ENCODE data around the gene EID3.
"Not testable (repeated sequence)": the region's sequence is repeated elsewhere in the genome, so short reads cannot be mapped to it uniquely, and the experiment has no call there.

EID3 gene

DNA sequence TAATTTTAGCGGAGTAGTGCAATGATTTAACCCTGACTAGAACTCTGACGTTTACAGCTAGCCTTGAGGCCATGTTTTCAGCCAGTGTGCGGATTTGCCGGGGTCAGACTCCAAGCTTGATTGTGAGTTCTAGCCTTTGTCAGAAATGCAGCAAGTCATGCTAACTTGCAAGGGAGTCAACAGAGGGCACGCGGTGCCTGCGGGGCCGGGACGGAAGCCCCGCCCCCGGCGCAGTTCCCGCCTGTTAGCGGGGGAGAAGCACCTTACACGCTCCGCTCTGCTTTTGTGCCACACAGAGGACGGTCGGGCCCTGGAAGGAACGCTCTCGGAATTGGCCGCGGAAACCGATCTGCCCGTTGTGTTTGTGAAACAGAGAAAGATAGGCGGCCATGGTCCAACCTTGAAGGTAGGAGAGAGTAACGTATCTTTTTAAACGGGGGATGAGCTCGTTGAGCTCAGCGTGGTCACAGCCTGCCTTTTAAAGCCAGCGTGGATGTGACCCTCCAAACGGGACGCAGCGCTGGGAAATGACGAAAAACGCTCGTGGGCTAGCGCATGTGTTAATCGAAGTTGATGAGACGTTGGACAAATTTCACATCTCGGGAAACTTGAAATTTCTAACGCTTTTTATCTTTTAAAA lies 14.8 kb upstream of the EID3 start:
- TF ChIP-seq, protein P1, sequence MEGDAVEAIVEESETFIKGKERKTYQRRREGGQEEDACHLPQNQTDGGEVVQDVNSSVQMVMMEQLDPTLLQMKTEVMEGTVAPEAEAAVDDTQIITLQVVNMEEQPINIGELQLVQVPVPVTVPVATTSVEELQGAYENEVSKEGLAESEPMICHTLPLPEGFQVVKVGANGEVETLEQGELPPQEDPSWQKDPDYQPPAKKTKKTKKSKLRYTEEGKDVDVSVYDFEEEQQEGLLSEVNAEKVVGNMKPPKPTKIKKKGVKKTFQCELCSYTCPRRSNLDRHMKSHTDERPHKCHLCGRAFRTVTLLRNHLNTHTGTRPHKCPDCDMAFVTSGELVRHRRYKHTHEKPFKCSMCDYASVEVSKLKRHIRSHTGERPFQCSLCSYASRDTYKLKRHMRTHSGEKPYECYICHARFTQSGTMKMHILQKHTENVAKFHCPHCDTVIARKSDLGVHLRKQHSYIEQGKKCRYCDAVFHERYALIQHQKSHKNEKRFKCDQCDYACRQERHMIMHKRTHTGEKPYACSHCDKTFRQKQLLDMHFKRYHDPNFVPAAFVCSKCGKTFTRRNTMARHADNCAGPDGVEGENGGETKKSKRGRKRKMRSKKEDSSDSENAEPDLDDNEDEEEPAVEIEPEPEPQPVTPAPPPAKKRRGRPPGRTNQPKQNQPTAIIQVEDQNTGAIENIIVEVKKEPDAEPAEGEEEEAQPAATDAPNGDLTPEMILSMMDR (IDR thresholded peaks at IDR 0.05; ENCODE audit: low read depth, low read length) = peak; percentile 1
- peak; percentile 80 for DNase-seq (ENCODE audit: low read depth, low spot score)
- in situ Hi-C loops (cut with HindIII; ENCODE audit: low sequenced_read_pairs) = no loop called here
- H3K4me3 ChIP-seq (ENCODE audit: low read depth, low read length) = peak overlapping the region; percentile 73

DNA sequence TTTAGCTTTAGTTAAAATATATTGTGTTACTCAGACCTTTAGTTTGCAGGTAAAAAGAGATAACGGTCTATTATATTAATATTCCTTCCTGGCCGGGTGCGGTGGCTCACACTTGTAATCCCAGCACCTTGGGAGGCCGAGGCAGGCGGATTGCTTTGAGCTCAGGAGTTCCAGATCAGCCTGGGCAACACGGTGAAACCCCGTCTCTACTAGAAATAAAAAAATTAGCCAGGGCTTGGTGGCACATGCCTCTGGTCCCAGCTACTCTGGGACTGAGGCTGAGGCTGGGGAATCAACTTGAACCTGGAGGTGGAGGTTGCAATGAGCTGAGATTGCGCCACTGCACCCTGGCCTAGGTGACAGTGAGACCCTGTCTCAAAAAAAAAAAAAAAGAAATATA lies 13.2 kb upstream of the EID3 start:
- in situ Hi-C loops (cut with HindIII; ENCODE audit: low sequenced_read_pairs) = no loop called here

DNA sequence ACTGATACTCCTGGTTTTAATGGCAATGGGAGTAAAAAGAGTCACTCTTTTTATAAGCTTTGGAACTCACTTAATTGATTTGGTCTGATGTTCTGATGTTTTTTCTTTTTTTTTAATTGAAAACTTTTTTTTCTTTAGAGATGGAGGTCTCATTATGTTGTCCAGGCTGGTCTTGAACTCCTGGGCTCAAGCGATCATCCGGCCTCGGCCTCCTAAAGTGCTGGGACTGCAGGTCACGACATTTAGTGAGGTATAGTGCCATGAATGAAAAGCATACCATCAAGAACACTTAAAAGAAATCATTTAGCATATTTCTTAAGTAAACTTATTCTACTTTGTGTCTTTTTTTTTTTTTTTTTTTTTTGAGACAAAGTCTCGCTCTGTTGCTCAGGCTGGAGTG lies 12.7 kb upstream of the EID3 start:
- DNase-seq (ENCODE audit: low read depth, low spot score) = no peak
- no peak overlapping the region for H3K4me3 ChIP-seq (ENCODE audit: low read depth, low read length)
- TF ChIP-seq, protein P1 (IDR thresholded peaks at IDR 0.05; ENCODE audit: low read depth, low read length) = no peak
- in situ Hi-C loops (cut with HindIII; ENCODE audit: low sequenced_read_pairs) = no loop called here

More for the DNA sequence above, 13.2 kb upstream of the EID3 start:
- H3K4me3 ChIP-seq (ENCODE audit: low read depth, low read length) = no peak overlapping the region
- DNase-seq (ENCODE audit: low read depth, low spot score) = no peak
- TF ChIP-seq, protein P1 (IDR thresholded peaks at IDR 0.05; ENCODE audit: low read depth, low read length) = no peak

DNA sequence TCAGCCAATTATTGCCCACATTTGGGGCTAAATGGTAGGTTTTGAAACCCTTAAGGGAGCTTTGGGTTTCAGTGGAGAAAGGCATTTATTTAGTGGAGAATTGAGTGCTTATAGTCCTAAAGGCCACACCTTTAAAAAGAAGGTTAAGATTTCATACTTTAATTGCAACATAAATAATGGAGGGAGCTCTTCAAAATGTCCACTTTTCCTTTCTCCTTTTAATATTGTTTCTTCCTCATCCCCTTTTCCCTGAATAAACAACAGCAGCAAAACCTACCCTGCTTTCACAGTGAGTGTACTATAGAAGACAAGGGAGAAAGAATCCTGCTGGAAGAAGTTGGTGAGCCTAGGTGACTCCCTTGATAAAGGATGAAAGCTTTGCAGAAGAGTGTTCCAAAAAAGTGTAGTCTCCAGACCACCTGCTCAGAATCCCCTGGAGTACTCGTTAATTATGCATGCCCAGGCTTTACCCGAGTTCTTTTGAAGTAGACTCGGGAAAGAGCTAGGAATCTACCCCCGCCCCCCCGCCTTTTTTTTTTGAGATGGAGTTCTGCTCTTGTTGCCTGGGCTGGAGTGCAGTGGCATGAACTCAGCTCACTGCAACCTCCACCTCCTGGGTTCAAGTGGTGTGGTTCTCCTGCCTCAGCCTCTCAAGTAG lies 11.5 kb upstream of the EID3 start:
- no peak for DNase-seq (ENCODE audit: low read depth, low spot score)
- TF ChIP-seq, protein P1 (IDR thresholded peaks at IDR 0.05; ENCODE audit: low read depth, low read length) = no peak
- H3K4me3 ChIP-seq (ENCODE audit: low read depth, low read length) = no peak overlapping the region
- in situ Hi-C loops (cut with HindIII; ENCODE audit: low sequenced_read_pairs) = no loop called here

DNA sequence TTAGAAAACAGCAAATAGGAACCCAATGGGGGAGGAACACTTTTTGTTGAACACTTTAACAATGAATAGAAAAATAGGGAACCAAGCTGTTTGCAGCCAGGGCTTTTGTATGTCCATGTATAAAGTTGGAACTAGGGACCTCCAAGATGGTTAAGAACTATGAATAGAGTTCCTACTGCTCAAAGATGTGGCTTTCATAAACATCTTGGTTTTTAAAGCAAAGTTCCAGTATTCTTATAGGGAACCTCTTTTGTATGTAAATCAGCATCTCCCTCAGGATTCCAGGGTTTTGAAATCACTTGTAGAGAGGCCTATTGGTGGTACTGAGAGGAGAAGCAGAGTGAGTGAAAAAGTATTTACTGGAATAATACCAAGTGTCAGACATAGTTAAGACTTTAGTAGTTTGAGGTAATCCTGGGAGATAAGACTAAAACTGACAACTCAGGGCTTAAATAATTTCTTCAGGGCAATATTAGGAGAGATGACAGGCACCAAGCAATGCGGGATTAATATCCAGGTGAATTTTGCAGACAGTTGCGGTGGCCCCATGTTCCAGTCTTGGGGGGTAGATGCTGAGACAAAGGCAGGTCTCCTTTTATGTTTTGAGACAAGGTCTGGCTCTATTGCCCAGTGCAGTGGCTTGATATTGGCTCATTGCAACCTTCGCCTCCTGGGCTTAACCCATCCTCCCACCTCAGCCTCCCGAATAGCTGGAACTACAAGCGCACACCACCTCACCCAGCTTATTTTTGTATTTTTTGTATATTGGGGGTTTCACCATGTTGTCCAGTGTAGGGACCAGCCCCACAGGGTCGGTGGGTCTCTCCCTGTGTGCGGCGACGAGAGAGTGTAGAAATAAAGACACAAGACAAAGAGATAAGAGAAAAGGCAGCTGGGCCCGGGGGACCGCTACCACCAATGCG lies 10.4 kb upstream of the EID3 start:
- no peak for DNase-seq (ENCODE audit: low read depth, low spot score)
- TF ChIP-seq, protein P1 (IDR thresholded peaks at IDR 0.05; ENCODE audit: low read depth, low read length) = no peak
- no peak overlapping the region for H3K4me3 ChIP-seq (ENCODE audit: low read depth, low read length)
- in situ Hi-C loops (cut with HindIII; ENCODE audit: low sequenced_read_pairs) = no loop called here

DNA sequence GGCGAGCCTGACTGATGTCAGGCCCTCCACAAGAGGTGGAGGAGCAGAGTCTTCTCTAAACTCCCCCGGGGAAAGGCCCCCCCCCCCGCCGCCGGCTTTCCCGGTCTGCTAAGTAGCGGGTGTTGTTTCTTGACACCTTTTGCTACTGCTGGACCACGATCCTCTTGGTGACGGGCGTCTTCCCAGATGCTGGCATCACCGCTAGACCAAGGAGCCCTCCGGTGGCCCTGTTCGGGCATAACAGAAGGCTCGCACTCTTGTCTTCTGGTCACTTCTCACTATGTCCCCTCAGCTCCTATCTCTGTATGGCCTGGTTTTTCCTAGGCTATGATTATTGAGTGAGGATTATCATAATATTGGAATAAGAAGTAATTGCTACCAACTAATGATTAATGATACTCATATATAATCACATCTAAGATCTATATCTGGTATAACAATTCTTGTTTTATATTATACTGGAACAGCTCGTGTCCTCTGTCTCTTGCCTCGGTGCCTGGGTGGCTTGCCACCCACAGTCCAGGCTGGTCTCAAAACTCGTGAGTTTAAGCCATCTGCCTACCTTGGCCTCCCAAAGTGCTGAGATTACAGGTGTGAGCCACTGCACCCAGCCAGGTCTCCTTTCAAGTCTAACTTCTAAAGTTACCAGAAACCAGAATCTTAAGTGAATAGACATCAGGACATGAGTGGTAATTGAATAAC lies 9.2 kb upstream of the EID3 start:
- H3K4me3 ChIP-seq (ENCODE audit: low read depth, low read length); in situ Hi-C loops (cut with HindIII; ENCODE audit: low sequenced_read_pairs); DNase-seq (ENCODE audit: low read depth, low spot score): not testable (repeated sequence)
- TF ChIP-seq, protein P1 (IDR thresholded peaks at IDR 0.05; ENCODE audit: low read depth, low read length) = peak; percentile 42

Data from astrocyte of the spinal cord (primary cell).